HepG2 (cell line): ENCODE results near the gene C20orf202. TPM values are rescaled to one million over a fixed set of nuclear protein-coding genes. Genes with fewer than 3 reads are reported as not detected.
A peak's percentile ranks its signal among the peaks of the same experiment; 100 is the strongest.

Experiments
- ARHGAP35 ChIP-seq: sonication (generic); formaldehyde crosslinking; IDR thresholded peaks from 2 replicates; pipeline ENCODE4 v1.9.0; 2022; ENCODE audit warnings: mild to moderate bottlenecking, inconsistent platforms, moderate library complexity, missing genetic modification reagents, borderline replicate concordance
- FOXP1 ChIP-seq, 2 experiments: fragments of 450-650 bp in 1 of 2; IDR thresholded peaks; 2 replicates each; pipeline ENCODE4 v1.6.1; 2017 to 2018; ENCODE audit warnings: antibody characterized with exemption in 1 of 2
- GABPB1 ChIP-seq: IDR thresholded peaks from 2 replicates; pipeline ENCODE4 v1.6.1; 2016; ENCODE audit warnings: mild to moderate bottlenecking, missing genetic modification reagents, moderate library complexity, missing compliant biosample characterization
- HNRNPK ChIP-seq: fragments of 200-400 bp; formaldehyde crosslinking; IDR thresholded peaks from 2 replicates; pipeline ENCODE4 v1.6.1; 2018; ENCODE audit warnings: low read length, low read depth, moderate library complexity, mild to moderate bottlenecking; ENCODE audit not compliant: poor library complexity, severe bottlenecking
- JUNB ChIP-seq: sonication (generic); formaldehyde crosslinking; IDR thresholded peaks from 2 replicates; pipeline ENCODE4 v1.8.0; 2022; ENCODE audit warnings: missing genetic modification reagents, mild to moderate bottlenecking, borderline replicate concordance
- KDM5A ChIP-seq: fragments of 200-600 bp; sonication (generic); IDR thresholded peaks from 2 replicates; pipeline ENCODE4 v1.7.0; 2018; ENCODE audit warnings: antibody characterized with exemption, mild to moderate bottlenecking, low read length, borderline replicate concordance
- PAF1 ChIP-seq: IDR thresholded peaks from 2 replicates; pipeline ENCODE4 v1.6.1; 2016; ENCODE audit warnings: missing genetic modification reagents, missing compliant biosample characterization
- PCBP1 ChIP-seq: fragments of 200-400 bp; formaldehyde crosslinking; IDR thresholded peaks from 2 replicates; pipeline ENCODE4 v1.6.1; 2017; ENCODE audit warnings: mild to moderate bottlenecking, low read depth, low read length, borderline replicate concordance
- SMC3 ChIP-seq: IDR thresholded peaks from 2 replicates; pipeline ENCODE4 v1.6.1; 2011; ENCODE audit warnings: low read length, improper control_type of control experiment
- ZNF10 ChIP-seq: sonication (generic); formaldehyde crosslinking; IDR thresholded peaks from 2 replicates; pipeline ENCODE4 v1.4.0; 2020; ENCODE audit warnings: mild to moderate bottlenecking, low read depth, missing genetic modification reagents, borderline replicate concordance
- ZNF180 ChIP-seq: sonication (generic); formaldehyde crosslinking; IDR thresholded peaks from 2 replicates; pipeline ENCODE4 v1.4.0; 2020; ENCODE audit warnings: low read depth, missing genetic modification reagents, borderline replicate concordance
- ZNF235 ChIP-seq: sonication (generic); formaldehyde crosslinking; IDR thresholded peaks from 2 replicates; pipeline ENCODE4 v1.8.1; 2023; ENCODE audit warnings: mild to moderate bottlenecking, missing genetic modification reagents, borderline replicate concordance
- ZNF260 ChIP-seq: sonication (generic); formaldehyde crosslinking; IDR thresholded peaks from 2 replicates; pipeline ENCODE4 v1.4.0; 2020; ENCODE audit warnings: missing genetic modification reagents, low read depth, mild to moderate bottlenecking, borderline replicate concordance
- ZNF468 ChIP-seq: sonication (generic); formaldehyde crosslinking; IDR thresholded peaks from 2 replicates; pipeline ENCODE4 v1.8.0; 2022; ENCODE audit warnings: mild to moderate bottlenecking, moderate library complexity, missing genetic modification reagents
- ZNF484 ChIP-seq: sonication (generic); formaldehyde crosslinking; IDR thresholded peaks from 2 replicates; pipeline ENCODE4 v1.5.1; 2020; ENCODE audit warnings: mild to moderate bottlenecking, low read depth, missing genetic modification reagents, borderline replicate concordance
- polyA plus RNA-seq, 8 experiments: library from polyadenylated mRNA; depleted of rRNA in 3 of 8; stranded (reverse) in 7 of 8; unstranded in 1 of 8; fragments of >200 nt; fragmentation: Illumina TruSeq in 4 of 8; extraction: Trizol in 4 of 8; gene quantifications; 2 replicates each; pipeline versions ENCODE4 v1.2.1 to v1.2.3, GENCODE V29; 2011 to 2016; ENCODE audit warnings: low read depth in 4 of 8, missing spikeins in 1 of 8, mixed read lengths in 1 of 8; ENCODE audit not compliant: insufficient read depth in 1 of 8
- total RNA-seq, 5 experiments: library from RNA; depleted of rRNA; stranded (reverse); fragments of >200 nt; fragmentation: Illumina TruSeq; extraction: Trizol; gene quantifications; 2 replicates each; pipeline ENCODE4 v1.2.3, GENCODE V29; 2016; ENCODE audit warnings: low read depth in 1 of 5
- TF ChIP-seq, protein P1 (sequence below): sonication (generic); formaldehyde crosslinking; IDR thresholded peaks from 2 replicates; pipeline ENCODE4 v1.4.0; 2020; ENCODE audit warnings: mild to moderate bottlenecking, missing genetic modification reagents
- TF ChIP-seq, protein P2 (sequence below), 2 experiments: sonication (generic) in 1 of 2; formaldehyde crosslinking in 1 of 2; IDR thresholded peaks; 2 replicates each; pipeline versions ENCODE4 v1.6.1 to v1.9.0; 2014 to 2022; ENCODE audit warnings: antibody characterized with exemption in 1 of 2, borderline replicate concordance in 1 of 2, inconsistent platforms in 1 of 2, low read depth in 1 of 2, missing genetic modification reagents in 1 of 2
- TF ChIP-seq, protein P3 (sequence below): sonication (generic); formaldehyde crosslinking; IDR thresholded peaks from 2 replicates; pipeline ENCODE4 v1.5.0; 2020; ENCODE audit warnings: mild to moderate bottlenecking, missing genetic modification reagents

C20orf202 gene
- total and polyA plus RNA-seq, 2 of the 13 experiments (the other 11 are each of a cell fraction or from before 2014, with no cell fraction given), result 0.20 to 1.2 TPM

DNA sequence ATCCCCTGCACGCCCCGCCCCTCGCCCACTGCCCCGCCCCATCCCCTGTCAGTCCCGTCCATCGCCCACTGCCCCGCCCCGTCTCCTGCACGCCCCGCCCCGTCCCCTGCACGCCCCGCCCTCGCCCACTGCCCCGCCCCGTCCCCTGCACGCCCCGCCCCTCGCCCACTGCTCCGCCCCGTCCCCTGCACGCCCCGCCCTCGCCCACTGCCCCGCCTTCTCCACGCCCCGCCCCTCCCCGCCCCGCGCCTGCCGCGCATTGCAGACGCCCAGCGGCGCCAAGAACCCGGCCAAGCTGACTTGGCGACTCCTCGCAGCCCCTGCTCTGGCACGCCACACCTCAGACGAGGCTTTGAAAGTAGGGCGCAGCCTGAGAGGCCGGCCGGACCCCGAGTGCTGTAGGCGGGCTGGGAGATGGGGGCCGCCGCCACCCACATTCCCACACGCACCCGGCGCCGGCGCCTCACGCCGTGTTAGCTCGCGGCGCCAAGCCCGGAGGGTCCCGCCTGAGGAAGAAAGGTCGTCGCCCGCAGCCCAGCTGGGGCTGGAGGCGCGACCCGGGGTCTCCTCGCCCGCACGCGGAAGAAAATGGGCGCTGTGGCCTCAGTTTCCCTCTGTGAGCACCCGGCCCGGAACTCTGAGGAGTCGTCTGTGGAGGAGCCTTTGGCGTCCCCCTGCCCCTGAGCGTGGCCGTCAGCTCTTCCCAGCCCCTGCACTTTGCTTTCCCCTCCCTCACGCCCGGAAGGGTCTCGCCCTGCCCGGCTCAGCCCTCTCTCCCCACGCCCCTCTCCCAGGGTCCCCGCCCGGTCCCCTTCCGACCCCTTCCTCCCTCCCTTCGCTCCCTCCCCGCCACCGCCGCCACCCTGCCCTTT, 22.8 kb downstream of the C20orf202 start, which contains the start of gene RAD21L1 (continued):
- TF ChIP-seq ZNF260 (CRISPR knock-in tag) (no peak), FOXP1 (IDR thresholded peaks at IDR 0.05) (no peak), FOXP1 (CRISPR knock-in tag; IDR thresholded peaks at IDR 0.05) (no peak), HNRNPK (peak; percentile 65), ARHGAP35 (0 out of 2 replicates have a peak, but pooled peaks have one; percentile 43), ZNF180 (no peak), PAF1 (CRISPR knock-in tag) (no peak), JUNB (CRISPR knock-in tag) (no peak), PCBP1 (peak; percentile 94; the same call in 1 of the 2 replicates), GABPB1 (CRISPR knock-in tag) (peak; percentile 44; the same call in 1 of the 2 replicates), SMC3 (no peak), ZNF235 (CRISPR knock-in tag) (peak; percentile 49; the same call in 1 of the 2 replicates), ZNF484 (CRISPR knock-in tag) (0 out of 2 replicates have a peak, but pooled peaks have one; percentile 31), ZNF10 (CRISPR knock-in tag) (peak; percentile 95; the same call in 1 of the 2 replicates), KDM5A (no peak), ZNF468 (CRISPR knock-in tag) (peak; percentile 62; the same call in 1 of the 2 replicates)
- TF ChIP-seq, protein P1, sequence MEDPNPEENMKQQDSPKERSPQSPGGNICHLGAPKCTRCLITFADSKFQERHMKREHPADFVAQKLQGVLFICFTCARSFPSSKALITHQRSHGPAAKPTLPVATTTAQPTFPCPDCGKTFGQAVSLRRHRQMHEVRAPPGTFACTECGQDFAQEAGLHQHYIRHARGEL, result no peak
- TF ChIP-seq, protein P2, sequence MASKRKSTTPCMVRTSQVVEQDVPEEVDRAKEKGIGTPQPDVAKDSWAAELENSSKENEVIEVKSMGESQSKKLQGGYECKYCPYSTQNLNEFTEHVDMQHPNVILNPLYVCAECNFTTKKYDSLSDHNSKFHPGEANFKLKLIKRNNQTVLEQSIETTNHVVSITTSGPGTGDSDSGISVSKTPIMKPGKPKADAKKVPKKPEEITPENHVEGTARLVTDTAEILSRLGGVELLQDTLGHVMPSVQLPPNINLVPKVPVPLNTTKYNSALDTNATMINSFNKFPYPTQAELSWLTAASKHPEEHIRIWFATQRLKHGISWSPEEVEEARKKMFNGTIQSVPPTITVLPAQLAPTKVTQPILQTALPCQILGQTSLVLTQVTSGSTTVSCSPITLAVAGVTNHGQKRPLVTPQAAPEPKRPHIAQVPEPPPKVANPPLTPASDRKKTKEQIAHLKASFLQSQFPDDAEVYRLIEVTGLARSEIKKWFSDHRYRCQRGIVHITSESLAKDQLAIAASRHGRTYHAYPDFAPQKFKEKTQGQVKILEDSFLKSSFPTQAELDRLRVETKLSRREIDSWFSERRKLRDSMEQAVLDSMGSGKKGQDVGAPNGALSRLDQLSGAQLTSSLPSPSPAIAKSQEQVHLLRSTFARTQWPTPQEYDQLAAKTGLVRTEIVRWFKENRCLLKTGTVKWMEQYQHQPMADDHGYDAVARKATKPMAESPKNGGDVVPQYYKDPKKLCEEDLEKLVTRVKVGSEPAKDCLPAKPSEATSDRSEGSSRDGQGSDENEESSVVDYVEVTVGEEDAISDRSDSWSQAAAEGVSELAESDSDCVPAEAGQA (IDR thresholded peaks at IDR 0.05; ENCODE audit: low read depth), result no peak
- TF ChIP-seq, protein P2 (CRISPR knock-in tag; IDR thresholded peaks at IDR 0.05; ENCODE audit: borderline replicate concordance), result no peak
- TF ChIP-seq, protein P3, sequence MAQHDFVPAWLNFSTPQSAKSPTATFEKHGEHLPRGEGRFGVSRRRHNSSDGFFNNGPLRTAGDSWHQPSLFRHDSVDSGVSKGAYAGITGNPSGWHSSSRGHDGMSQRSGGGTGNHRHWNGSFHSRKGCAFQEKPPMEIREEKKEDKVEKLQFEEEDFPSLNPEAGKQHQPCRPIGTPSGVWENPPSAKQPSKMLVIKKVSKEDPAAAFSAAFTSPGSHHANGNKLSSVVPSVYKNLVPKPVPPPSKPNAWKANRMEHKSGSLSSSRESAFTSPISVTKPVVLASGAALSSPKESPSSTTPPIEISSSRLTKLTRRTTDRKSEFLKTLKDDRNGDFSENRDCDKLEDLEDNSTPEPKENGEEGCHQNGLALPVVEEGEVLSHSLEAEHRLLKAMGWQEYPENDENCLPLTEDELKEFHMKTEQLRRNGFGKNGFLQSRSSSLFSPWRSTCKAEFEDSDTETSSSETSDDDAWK (CRISPR knock-in tag), result no peak
